Activated CD4-positive, alpha-beta T cell treated with anti-CD3 and anti-CD28 coated beads, Interleukin-2, Interleukin-4, amounts not matched to agents 100 ng/mL and 50 ng/mL, durations not matched to agents 16 hours and 8 hours (primary cell): ENCODE results near the gene ZSCAN32.

ENCODE experiments used
- DNase-seq: peaks from one replicate; pipeline ENCODE4 v3.0.0-alpha.2; 2020; ENCODE audit warnings: low spot score

Gene ZSCAN32

GRCh38 chr16:3400779-3401688, at the start of gene ZSCAN32, which contains the start of gene ZNF174:
ZSCAN32 (minus strand) TSS chr16:3401004; CDS start chr16:3397557, 3,447 bp downstream.
ZNF174 (plus strand) TSS chr16:3401215; CDS start chr16:3402005, 790 bp downstream.
- DNase-seq = peak; percentile 99

- DNase-seq = peak; percentile 42
Measured at GRCh38 chr16:3444032-3444388, 43.2 kb upstream of the ZSCAN32 start.

DNA sequence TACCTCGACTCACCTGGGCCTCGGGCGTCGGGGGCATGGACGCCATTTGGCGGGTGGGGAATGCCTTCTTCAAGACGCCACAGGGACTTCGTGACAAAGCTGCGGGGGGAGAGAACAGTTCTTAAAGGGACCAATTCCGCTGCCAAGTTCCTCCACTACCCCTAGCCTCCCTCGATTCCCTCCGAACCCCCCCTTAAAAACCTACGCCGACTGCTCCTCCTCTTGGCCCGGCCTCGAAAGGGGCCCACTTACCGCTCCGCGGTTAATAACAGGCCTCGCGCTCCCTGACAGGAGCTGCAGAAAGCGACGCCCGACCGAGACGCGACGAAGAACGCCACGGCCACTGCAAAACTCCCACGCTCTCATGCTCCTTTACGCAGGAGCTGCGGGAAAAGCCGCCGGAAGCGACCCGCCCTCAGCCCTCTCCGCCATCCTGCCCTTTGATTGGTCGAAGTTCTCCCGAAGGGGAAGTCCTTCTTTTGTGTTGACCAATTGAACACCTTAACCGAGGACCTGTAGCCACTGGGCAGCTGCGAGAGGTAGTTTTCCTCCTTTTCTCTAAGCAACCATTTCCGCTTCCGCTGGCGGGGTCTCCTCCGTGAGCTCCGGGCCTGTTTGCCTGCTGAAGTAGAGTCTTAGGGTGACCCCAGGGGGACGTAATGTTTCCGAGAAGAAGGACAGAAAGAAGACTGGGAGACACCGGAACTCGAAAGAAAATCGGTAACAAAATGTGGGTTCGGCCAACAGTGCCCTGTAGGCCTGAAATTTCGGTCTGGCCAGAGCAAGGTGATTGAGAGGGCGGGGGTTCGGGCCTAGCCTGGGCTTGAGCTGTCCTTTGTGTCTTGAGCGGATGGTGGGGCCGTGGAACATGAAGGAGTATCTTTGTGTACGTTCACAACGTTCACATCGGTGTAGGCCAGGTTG, 42.6 kb upstream of the ZSCAN32 start, which contains the start of the genes NAA60 and ZNF597:
Gene NAA60, plus strand, starts transcription at position 573 of the 924 bp plus-strand sequence. CDS start 32,548 bp downstream, outside the sequence.
Gene ZNF597, minus strand, starts transcription at position 397 of the 924 bp plus-strand sequence. Its CDS starts 351 bp downstream, at position 46.
- peak; percentile 91 for DNase-seq

DNA sequence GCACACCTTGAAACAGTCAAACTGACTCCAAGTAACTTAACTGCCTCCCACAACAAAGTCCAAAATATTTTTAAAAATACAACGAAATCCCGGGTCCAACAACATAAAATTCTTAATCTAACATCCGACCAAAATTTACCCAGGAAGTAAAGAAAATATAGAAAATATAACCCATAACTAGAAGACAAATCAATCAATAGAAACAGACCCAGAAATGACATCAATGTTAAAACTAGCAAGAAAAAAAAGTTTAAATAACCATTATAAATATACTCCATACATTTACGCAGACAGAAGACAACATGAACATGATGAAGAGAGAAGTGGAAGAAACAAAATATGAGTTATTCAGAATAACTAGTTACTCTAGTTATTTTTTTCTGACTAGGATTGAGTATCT, 38.8 kb upstream of the ZSCAN32 start:
- DNase-seq = no peak

GRCh38 chr16:3434373-3434772, 33.6 kb upstream of the ZSCAN32 start:
- no peak for DNase-seq

DNA sequence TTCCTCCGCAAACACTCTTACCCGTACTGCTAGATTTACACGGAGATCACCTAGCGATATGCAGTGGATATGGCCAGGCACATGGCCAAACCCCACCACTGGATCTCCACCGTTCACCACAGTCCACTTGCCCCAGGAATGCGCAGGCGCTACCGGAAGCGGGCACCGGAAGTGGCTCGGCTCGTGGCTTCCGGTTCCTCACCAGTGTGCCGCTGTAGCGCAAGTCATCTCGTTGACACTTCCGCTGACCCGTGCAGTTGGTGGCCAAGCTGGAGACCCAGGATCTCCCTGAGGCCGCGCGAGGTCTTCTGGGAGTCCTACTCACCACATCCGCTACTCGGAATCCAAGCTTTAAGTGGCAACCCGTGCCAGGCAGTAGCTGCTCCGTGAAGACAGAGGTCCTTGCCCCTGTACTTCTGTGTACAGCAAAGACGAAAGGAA, 31.0 kb upstream of the ZSCAN32 start:
- peak; percentile 46 for DNase-seq

GRCh38 chr16:3413730-3414379, 13.1 kb upstream of the ZSCAN32 start:
- no peak for DNase-seq

GRCh38 chr16:3408561-3409197, 7.9 kb upstream of the ZSCAN32 start:
- no peak for DNase-seq

GRCh38 chr16:3401719-3402397, 1.1 kb upstream of the ZSCAN32 start:
- DNase-seq = no peak

GRCh38 chr16:3400446-3400778, 392 bp downstream of the ZSCAN32 start:
- DNase-seq = no peak

- DNase-seq = no peak
Measured at GRCh38 chr16:3389663-3390338, 11.0 kb downstream of the ZSCAN32 start.

DNA sequence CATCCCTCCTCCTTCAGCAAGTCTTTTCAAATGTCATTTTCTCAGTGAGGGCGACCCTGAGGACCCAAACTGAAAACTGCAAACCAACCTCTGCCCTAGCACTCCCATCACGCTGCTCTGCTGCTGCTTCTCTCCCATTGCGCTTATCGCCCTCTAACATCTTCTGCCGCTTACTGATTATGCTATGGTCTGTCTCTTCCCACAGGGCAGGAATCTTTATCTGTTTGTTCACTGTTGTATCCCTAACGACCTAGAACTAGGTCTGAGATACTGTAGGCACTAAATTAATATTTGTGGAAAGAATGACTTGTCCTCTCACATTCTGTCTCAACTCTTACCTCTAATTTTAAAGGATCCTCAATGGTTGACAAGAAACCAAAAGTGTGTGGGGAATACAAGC, 12.5 kb downstream of the ZSCAN32 start:
- DNase-seq = no peak

GRCh38 chr16:3383045-3383448, 17.8 kb downstream of the ZSCAN32 start:
- no peak for DNase-seq

GRCh38 chr16:3377917-3378316, 22.9 kb downstream of the ZSCAN32 start:
- no peak for DNase-seq

GRCh38 chr16:3375680-3376079, 25.1 kb downstream of the ZSCAN32 start:
- no peak for DNase-seq

DNA sequence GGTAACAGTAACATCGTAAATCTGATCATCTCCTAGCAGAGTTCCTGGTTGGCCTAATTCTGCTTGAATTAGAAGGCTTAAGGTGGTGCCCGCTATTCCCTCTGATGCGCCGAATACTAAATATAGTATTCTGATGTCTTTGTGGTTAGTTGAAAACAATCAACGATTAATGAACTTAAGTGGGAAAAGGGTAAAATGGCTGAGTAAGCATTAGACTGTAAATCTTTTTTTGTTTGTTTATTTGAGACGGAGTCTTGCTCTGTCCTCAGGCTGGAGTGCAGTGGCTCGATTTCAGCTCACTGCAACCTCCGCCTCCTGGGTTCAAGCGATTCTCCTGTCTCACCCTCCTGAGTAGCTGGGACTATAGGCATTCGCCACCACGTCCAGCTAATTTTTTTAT, 31.7 kb downstream of the ZSCAN32 start:
- no peak for DNase-seq

DNA sequence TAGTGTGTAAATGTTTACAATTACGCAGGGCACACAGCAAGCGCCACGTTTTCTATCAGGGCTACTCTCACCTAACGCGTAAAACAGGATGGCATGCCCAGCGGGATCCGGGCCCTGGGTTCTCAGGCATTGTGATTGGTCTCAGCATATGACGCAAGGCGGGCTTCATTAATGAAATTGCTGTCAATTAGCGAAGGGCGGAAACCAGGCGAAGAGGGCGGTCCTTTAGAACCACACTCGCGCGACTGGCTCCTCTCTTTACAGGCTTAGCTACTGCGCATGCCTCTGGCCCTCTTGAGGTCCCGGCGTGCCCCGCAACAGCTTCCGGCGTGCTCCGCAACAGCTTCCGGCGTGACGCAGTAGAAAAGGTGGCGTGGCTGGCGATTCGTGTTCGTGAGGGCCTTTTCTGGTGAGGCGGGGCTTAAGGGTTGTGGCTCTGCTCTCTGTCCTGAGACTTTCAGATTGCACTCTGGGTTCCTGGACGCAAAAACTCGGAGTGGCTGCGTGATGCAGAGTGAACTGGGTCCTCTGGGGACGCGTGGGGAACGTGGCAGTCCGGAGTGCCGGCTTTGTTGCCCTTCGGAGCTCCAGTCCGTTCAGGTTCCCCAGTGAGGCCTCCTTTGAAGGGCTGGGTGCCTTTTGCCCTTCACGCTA, 35.9 kb downstream of the ZSCAN32 start:
- DNase-seq = peak; percentile 84

GRCh38 chr16:3363793-3364192, 37.0 kb downstream of the ZSCAN32 start:
- DNase-seq = no peak

DNA sequence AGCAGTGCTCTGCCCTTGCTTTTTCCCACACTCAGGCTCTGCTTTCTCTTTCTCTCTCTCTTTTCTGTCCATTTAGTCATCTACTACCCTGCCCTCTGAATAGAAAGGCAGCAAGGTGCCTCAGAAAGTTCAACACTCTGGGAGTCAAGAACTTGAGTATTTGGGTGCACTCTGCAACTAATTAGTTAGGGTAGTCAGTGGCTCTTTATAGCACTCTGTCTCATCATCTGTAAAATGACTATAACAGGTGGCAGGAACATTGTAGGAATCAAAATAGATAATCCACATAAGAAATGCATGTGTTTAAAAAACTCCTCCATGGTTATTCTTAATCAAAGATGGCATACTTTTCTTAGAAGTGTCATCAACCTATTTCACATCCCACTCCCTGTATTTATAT, 37.9 kb downstream of the ZSCAN32 start:
- no peak for DNase-seq

- no peak for DNase-seq
Measured at GRCh38 chr16:3358871-3359270, 41.9 kb downstream of the ZSCAN32 start.
